Activated T-helper 1 cell treated with anti-CD3 and anti-CD28 coated beads, Interleukin-2, amount 50 U/mL, for 16 hours (primary cell): ENCODE measurements around the gene ARID4A.
"Not testable (repeated sequence)": the region's sequence is repeated elsewhere in the genome, so short reads cannot be mapped to it uniquely, and the experiment has no call there.

Experiments used
- DNase-seq, 2 donors: peaks; one replicate each; pipeline ENCODE4 v3.0.0-alpha.2; 2020; ENCODE audit warnings: low read depth in 1 of 2, low spot score in 1 of 2

ARID4A gene

DNA sequence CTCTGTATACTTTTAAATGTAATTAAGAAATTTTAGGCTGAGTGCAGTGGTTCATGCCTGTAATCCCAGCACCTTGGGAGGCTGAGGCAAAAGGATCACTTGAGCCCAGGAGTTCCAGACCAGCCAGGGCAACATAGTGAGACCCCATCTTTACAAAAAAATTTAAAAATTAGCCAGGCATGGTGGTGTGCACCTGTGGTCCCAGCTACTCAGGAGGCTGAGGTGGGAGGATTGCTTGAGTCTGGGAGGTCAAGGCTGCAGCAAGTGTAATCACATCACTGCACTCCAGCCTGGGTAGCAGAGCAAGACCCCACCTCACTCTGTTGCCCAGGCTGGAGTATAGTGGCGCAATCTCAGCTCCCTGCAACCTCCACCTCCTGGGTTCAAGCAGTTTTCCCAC, 63.9 kb downstream of the ARID4A start:
- DNase-seq: not testable (repeated sequence)

DNA sequence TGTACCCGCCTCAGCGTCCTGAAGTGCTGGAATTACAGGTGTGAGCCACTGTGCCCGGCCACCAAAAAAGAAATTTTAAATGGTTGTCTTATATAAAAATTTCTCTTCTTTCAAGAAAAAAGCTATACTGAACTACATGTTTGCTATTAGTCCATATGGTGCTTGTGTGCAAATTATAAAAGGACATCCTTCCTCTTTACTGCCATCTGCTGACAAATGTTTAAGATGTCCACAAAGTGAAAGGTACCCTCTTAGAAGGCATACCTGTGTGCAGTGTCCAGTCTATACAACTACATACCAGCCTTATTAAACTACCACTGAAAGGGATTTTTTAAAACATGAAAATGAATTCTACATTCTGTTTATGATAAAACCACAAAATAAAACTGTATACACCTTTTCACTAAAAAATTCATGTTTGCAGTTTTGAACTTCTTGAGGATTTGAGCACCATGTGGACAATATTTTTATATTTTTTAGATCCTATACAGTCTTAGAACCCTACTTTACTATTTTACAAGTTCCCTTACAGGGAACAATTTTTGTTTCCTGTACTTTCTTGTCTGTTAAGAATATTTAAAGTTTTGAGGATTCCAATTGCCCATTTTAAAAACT, 64.5 kb downstream of the ARID4A start:
- DNase-seq: no peak

DNA sequence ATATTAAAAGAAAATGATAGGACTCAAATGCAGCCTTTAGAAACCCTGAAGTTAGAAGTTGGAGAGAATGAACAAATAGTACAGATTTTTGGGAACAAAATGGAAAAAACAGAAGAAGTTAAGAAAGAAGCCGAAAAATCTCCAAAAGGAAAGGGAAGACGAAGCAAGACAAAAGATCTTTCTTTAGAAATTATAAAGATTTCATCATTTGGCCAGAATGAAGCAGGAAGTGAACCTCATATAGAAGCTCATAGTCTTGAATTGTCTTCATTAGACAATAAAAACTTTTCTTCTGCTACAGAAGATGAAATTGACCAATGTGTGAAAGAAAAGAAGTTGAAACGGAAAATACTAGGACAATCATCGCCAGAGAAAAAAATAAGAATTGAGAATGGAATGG, 66.0 kb downstream of the ARID4A start:
- DNase-seq: no peak

DNA sequence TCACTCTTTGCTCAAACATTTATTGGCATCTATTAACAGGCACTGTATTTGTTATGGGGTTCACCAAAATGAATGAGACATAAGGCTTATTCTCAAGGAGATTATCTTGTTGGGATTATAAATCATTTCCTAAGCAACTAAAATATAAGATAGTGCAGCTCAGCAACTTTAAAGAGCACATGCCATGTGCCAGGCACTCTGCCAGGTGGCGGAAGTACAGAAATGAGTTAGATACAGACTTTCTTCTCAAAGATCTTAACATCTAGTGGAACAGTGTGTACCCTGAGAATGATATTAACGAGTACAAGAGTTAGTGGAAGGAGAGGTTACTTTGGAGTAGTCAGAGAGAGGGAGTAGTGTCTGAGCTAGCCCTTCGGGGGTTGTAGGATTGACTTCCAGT, 68.9 kb downstream of the ARID4A start:
- no peak for DNase-seq

DNA sequence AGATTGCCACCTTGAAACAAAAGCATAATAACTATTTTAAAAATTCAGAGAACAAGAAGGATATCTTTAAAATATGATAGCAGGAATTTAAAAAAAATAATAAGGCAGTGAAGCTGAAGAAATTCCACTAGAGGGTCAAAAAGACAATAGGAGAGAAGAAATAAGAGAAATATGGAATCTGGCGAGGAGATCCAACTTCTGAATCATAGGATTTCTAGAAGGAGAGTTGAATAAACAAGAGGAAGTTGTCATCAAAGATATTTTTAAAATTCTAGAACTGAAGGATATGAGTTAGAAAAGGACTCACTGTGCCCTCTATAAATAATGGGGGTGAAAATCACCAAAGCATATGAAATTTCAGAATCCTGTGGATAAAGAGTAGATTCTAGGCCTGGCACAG, 70.6 kb downstream of the ARID4A start:
- no peak for DNase-seq

DNA sequence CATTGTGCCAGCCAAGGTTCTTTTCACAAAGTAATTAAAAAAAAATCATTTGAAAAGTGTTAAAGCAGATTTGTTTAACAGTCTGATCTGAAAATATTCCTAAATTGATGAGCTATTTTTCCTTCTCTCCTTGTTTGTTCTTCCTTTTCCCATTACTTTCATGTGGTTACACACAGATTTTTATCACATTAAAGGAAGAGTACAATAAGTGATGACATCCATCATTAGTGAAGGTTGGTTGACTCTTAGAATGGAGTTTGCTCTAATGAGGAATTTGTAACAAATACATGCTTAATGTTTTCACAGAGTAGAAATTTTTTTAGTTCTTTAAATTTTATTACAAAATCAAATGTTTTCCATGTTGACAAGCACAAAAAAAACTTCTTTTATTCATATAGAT, 78.4 kb downstream of the ARID4A start:
- DNase-seq: no peak

DNA sequence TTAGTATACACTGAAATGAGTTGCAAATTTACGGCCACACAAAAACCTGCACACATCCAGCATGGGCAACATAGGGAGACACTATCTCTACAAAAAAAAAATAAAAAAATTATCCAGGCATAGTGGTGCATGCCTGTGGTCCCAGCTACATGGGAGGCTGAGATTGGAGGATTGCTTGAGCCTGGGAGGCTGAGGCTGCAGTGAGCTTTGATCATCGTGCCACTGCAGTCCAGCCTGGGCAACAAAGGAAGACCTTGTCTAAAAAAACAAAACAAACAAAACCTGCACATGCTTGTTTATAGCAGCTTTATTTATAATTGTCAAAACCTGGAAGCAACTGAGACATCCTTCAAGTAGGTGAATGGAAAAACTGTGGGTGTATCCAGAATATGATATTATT, 92.5 kb downstream of the ARID4A start:
- DNase-seq: no peak

DNA sequence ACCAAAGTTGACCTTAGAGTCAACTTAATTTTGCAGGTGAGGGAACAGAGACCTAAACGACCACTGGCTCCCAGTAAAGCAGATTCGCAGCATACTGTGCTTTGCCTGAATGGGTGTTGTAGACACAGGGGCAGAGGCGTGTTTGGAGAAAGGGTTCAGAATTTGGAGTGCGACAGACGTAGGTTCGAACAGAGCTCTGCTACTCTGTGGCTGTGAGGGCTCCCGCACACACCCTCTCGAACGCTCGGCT, 97.1 kb downstream of the ARID4A start:
- DNase-seq: no peak

DNA sequence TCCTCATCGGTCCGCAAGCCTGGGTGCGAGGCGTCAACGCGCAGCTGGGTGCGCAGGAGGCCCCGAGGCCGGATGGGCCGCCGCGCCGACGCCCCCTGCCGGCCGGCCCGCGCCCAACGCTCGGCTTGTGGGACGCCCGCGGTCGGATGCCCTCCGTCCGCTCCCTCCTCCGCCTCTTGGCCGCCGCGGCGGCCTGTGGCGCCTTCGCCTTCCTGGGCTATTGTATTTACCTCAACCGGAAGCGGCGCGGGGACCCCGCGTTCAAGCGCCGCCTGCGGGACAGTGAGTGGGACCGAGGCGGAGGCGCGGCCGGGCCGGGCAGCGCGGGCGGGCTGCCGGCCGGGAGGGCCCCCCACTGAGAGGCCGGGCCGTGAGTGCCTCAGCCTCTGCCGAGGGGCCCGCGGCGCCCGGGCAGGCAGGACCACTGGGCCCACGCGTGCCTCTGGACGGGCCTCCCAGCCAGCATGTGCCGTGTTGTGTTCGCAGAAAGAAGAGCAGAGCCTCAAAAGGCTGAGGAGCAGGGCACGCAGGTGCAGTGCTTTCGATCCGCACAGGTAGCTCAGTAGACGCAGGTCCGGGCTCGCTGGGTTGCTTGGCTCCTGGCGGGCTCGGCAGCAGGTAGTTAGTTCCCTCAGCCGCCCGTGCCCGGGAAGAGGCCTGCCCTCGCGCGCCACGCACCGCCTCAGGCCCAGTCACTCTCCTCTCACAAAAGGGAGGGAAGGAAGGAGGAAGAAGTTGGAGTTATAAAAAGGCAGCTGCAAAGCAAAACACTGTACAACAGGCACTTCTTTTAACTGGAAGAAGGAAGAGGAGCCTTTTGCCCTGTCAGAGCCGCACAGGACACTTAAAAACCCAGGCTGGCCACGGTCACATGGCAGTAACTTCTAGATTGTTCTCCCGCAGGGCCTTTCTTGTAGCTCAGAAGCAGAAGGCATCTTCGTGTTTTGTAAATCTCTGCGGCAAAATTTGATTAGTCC, 97.7 kb downstream of the ARID4A start, which contains the start of gene TOMM20L:
TSS of gene TOMM20L (plus strand) at position 119 of the 977 bp plus-strand sequence. CDS start at position 147, 28 bp downstream.
- peak; percentile 39 to 56 for DNase-seq

DNA sequence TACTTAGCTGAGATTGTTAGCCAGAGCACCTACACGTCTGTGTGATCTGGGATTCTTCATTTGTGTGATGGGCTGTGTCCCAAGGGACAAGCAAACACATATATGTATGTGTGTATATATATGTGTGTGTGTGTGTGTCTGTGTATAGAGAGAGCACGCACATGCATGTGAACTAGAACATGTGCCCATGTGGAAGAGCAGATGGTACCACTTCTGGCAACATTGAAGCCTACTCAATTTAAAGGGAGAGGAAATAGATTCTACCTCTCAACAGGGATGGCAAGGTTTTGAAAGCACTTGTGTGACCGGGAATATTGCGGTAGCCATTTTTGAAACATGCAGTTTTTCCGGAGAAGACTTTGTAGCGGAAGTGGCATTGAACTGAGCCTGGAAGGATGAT, 98.8 kb downstream of the ARID4A start:
- no peak for DNase-seq

DNA sequence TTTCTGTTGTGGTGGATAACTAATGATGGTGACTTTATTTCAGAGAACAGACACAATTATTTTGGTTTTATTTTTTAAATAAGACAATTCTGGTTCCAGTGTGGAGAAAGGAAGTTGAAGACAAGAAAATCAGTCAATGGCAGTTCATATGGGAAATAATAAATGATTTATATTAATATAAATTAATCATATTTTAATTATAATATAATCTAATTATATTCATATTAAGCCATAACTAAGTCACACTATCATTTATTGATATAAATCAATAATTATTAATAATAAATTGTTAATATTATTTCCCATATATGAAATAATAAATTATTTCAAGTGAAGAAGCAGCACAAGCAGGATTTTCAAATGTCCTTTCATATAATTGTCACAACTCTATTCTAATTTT, 100.1 kb downstream of the ARID4A start:
- no peak for DNase-seq

DNA sequence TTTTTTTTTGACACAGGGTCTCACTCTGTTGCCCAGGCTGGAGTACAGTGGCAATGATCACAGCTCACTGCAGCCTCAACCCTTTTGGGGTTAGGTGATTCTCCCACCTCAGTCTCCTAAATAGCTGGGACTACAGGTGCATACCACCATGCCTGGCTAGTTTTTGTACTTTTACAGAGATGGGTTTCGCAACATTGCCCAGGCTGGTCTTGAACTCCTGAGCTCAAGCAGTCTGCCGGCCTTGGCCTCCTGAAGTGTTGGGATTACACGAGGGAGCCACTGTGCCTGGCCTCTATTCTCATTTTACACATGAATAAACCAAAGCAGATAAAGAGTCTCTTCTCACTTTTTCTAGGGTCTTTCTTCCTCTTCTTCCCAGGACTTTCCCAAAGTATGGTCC, 100.5 kb downstream of the ARID4A start:
- no peak for DNase-seq

DNA sequence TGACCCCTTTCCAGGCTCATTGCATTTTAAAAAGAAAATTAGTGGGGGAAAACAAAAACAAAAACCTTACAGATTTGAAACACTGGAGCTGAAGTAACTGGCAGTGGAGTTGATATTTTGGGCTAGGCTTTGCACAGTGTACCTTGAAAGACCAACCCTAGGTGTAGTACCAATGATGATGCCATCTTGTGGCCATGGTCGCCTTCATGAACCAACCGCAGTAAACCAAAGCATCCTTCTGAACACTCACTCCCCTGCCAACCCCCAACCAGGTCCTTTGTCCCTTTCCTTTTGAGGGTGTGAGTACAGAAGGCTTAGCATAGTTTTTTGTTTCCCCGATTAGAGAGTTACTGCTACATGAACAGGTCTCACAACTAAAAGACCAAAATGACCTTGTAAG, 103.2 kb downstream of the ARID4A start:
- DNase-seq: no peak

DNA sequence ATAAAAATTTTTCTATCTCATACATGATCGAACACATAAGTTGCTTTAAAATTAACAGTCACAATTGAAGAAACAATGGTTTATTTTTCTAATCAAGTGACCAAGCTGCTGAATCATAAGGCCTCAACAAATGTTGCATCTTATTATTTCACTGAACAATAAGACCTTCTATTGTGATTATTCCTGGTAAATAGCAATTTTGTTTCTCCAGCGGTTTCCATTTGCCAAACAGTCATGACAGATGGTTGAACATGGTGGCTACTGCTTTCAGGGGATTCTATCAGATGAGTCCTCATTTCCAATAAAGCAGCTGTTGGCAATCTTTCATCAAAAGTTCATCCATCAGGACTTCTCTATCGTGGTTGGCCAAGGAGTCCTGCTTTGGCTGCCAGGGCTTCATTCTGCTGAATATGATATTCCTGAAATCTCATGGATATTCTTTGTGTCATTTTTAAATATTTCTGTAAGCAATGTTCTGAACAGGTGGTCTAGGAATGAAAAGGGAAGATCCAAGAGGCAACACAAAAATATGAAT, 110.4 kb downstream of the ARID4A start:
- DNase-seq: no peak

DNA sequence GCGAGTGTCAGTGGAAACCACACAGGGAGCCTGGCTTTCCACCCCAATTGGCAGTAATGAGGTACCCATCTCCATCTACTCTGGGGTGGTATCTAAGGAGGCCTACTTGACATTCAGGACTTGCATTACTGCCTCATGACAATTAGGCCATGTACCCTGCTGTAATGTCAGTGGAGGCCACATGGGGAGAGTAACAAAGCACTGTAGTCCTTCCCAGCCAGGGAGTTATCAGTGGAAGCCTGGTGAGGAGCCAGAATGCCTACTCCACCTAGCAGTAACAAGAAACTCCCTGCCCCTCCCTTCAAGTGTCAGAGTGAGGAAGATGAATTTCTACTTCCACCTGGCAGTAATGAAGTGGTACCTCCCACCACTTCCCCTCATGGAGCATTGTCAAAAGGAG, 116.5 kb downstream of the ARID4A start:
- no peak for DNase-seq

DNA sequence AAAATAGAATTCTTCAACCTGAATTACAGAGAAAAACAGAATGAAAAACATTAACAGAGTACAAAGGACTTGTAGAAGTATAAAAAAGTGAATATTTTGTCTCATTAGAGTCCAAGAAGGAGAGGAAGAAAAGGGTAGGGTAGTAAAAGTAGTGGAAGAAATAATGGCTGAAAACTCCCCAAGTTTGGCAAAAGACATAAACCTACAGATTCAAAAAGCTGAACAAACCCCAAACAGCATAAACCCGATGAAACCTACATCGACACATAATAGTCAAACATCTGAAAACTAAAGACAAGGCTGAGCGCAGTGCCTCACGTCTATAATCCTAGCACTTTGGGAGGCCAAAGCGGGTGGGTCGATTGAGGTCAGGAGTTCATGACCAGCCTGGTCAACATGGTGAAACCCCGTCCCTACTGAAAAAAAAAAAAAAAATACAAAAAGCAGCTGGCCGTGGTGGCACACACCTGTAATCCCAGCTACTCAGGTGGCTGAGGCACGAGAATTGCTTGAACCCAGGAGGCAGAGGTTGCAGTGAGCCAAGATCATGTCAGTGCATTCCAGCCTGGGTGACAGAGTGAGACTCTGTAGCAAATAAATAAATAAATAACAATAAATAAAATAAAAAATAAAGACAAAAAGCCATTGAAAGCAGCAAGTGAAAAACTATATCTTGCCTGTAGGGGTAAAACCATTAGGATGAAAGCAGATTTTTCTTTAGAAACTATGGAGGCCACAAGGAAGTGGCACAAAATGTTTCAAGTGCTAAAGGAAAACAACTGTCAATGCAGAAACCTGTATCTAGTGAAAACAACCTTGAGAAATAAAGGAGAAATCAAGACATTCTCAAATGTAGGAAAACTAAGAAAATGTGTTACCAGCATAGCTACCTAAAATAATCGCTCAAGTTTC, 117.5 kb downstream of the ARID4A start:
- DNase-seq: no peak

DNA sequence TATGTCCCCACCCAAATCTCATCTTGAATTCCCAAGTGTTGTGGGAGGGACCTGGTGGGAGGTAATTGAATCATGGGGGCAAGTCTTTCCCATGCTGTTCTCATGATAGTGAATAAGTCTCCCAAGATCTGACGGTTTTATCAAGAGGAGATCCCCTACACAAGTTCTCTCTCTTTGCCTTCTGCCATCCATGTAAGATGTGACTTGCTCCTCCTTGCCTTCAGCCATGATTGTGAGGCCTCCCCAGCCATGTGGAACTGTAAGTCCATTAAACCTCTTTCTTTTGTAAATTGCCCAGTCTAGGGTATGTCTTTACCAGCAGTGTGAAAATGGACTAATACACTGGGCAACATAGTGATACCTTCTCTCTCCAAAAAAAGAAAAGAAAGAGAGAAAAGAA, 118.6 kb downstream of the ARID4A start:
- DNase-seq: not testable (repeated sequence)
